H1 (cell line): Measurements from ENCODE around the gene SPARC. TPM values are rescaled to one million over a fixed set of nuclear protein-coding genes. Genes with fewer than 3 reads are reported as not detected.

Experiments used
- CHD1 ChIP-seq: IDR thresholded peaks from 2 replicates; pipeline ENCODE4 v1.6.1; 2012; ENCODE audit warnings: low read depth, low read length, improper control_type of control experiment
- E2F6 ChIP-seq: IDR thresholded peaks from 2 replicates; pipeline ENCODE4 v1.6.1; 2012; ENCODE audit warnings: inconsistent platforms
- KDM4A ChIP-seq: IDR thresholded peaks from one replicate; pipeline ENCODE4 v1.7.1; 2012; ENCODE audit warnings: low read depth, mild to moderate bottlenecking, moderate library complexity, low read length, inconsistent platforms; ENCODE audit not compliant: severe bottlenecking
- POLR2AphosphoS5 ChIP-seq: IDR thresholded peaks from 2 replicates; pipeline ENCODE4 v1.6.1; 2011; ENCODE audit warnings: low read depth, low read length
- RAD21 ChIP-seq, 2 experiments: IDR thresholded peaks in 1 of 2; conservative IDR thresholded peaks in 1 of 2; 2 replicates each; pipeline ENCODE4 v1.6.1; 2011; ENCODE audit warnings: low read depth in 2 of 2, low read length in 2 of 2, improper control_type of control experiment in 1 of 2, inconsistent platforms in 1 of 2, mild to moderate bottlenecking in 1 of 2, moderate library complexity in 1 of 2
- SP4 ChIP-seq: IDR thresholded peaks from 2 replicates; pipeline ENCODE4 v1.6.1; 2012; ENCODE audit warnings: low read length, inconsistent platforms
- SRF ChIP-seq: IDR thresholded peaks from 2 replicates; pipeline ENCODE4 v1.6.1; 2011; ENCODE audit warnings: mild to moderate bottlenecking, low read depth, low read length, moderate library complexity
- polyA plus RNA-seq, 7 experiments: library from polyadenylated mRNA; depleted of rRNA in 3 of 7; stranded (reverse) in 5 of 7; unstranded in 2 of 7; fragments of >200 nt in 5 of 7; fragments of 200-250 nt in 2 of 7; gene quantifications; 1 replicate in 5 of 7; 2 replicates in 1 of 7; 4 replicates in 1 of 7; pipeline versions ENCODE4 v1.2.1 to v1.2.3, GENCODE V29; 2011 to 2013; ENCODE audit warnings: missing spikeins in 2 of 7, mixed read lengths in 2 of 7
- total RNA-seq: library from RNA; stranded (reverse); fragmentation: NEBNext Ultra II Directional; extraction: Animal tissue kit (Norgen Biotek cat#: 25700); gene quantifications from 2 replicates; pipeline ENCODE4 v1.2.1, GENCODE V29; 2021

Gene SPARC
- total and polyA plus RNA-seq, 2 of the 8 experiments (the other 6 are each of a cell fraction or from before 2014, with no cell fraction given), result 375 to 438 TPM

GRCh38 chr5:151628112-151628823 is 58.4 kb downstream of the SPARC start (continued):
- no peak for TF ChIP-seq SP4
- no peak for TF ChIP-seq SRF
- no peak for TF ChIP-seq E2F6
- TF ChIP-seq CHD1, result no peak
- TF ChIP-seq RAD21 (IDR thresholded peaks at IDR 0.05 in 1 of 2, conservative IDR thresholded peaks at IDR 0.05 in 1 of 2; ENCODE audit: low read depth in 2 of 2, low read length in 2 of 2), result no peak
- TF ChIP-seq POLR2AphosphoS5, result no peak
- no peak for TF ChIP-seq KDM4A
